ENCODE data around the gene TRPM5. TPM values are rescaled to one million over a fixed set of nuclear protein-coding genes. Genes with fewer than 3 reads are reported as not detected.
A peak's percentile ranks its signal among the peaks of the same experiment; 100 is the strongest.

TRPM5 gene
- total and polyA plus RNA-seq, 5 experiments from 2014 or later = 0.60 to 0.69 TPM; not detected in 3

GRCh38 chr11:2466869-2467694 is 22.8 kb upstream of the TRPM5 start:
- no peaks in the 10 kb centered on the region for H3K9me3 Mint-ChIP-seq
- H3K4me1 Mint-ChIP-seq = peaks cover 38 to 84% (median 78%) of the 10 kb centered on the region in 4 donors
- H3K27me3 Mint-ChIP-seq = peaks cover 0 to 4% (median 0%) of the 10 kb centered on the region in 5 donors
- H3K4me3 Mint-ChIP-seq = peak overlapping the region; percentile 68 to 86 (median 77)
- ATAC-seq (peak; percentile 97 to 99), DNase-seq (peak in 9 of 10 donors; percentile 29 to 82 (median 69))
- H3K36me3 Mint-ChIP-seq = no peaks in the 10 kb centered on the region
- H3K27ac Mint-ChIP-seq = peak overlapping the region in 8 of 10 donors; percentile 48 to 92 (median 80)
- POLR2A ChIA-PET = interaction anchor here (1.0 to 7.6 kb wide), 6 partner anchors 12 to 165 kb away, joined by 3 to 76 read pairs (median 4); partner anchors contain the start of genes C11orf21, KCNQ1, TRPM5 and TSPAN32

GRCh38 chr11:2466069-2466801 is 21.9 kb upstream of the TRPM5 start:
- ATAC-seq (no peak), DNase-seq (no peak)
- Mint-ChIP-seq H3K9me3 (no peaks in the 10 kb centered on the region), H3K27ac (peak overlapping the region in 7 of 10 donors; percentile 13 to 92 (median 39)), H3K27me3 (peaks cover 0 to 4% (median 0%) of the 10 kb centered on the region in 5 donors), H3K4me1 (peaks cover 34 to 82% (median 74%) of the 10 kb centered on the region in 4 donors), H3K4me3 (peak overlapping the region; percentile 39 to 86 (median 74)), H3K36me3 (no peaks in the 10 kb centered on the region)
- POLR2A ChIA-PET = interaction anchor here (1.2 to 7.6 kb wide), 2 partner anchors 13 to 20 kb away, joined by 3 to 76 read pairs; partner anchors contain the start of genes KCNQ1 and TRPM5

GRCh38 chr11:2465202-2466068 is 21.1 kb upstream of the TRPM5 start:
- Mint-ChIP-seq H3K4me3 (peak overlapping the region in 7 of 10 donors; percentile 20 to 86 (median 80)), H3K27ac (peak overlapping the region in 2 of 10 donors; percentile 17 to 33), H3K36me3 (no peaks in the 10 kb centered on the region), H3K4me1 (peaks cover 38 to 87% (median 80%) of the 10 kb centered on the region in 4 donors), H3K9me3 (no peaks in the 10 kb centered on the region), H3K27me3 (peaks cover 0 to 4% (median 0%) of the 10 kb centered on the region in 5 donors)
- POLR2A ChIA-PET = interaction anchor here (0.5 to 7.6 kb wide), 4 partner anchors 16 to 489 kb away, joined by 3 to 76 read pairs (median 3); partner anchors contain the start of genes KCNQ1 and TRPM5
- no peak for DNase-seq
- no peak for ATAC-seq

GRCh38 chr11:2464451-2465165 is 20.3 kb upstream of the TRPM5 start:
- Mint-ChIP-seq H3K27me3 (peaks cover 0 to 3% (median 0%) of the 10 kb centered on the region in 5 donors), H3K9me3 (no peaks in the 10 kb centered on the region), H3K4me3 (peak overlapping the region in 6 of 10 donors; percentile 23 to 66 (median 52)), H3K4me1 (peaks cover 38 to 86% (median 75%) of the 10 kb centered on the region in 4 donors), H3K27ac (peak overlapping the region in 5 of 10 donors; percentile 33 to 86 (median 73)), H3K36me3 (no peaks in the 10 kb centered on the region)
- POLR2A ChIA-PET = interaction anchor here (1.1 to 7.6 kb wide), 3 partner anchors 17 to 490 kb away, joined by 3 to 76 read pairs (median 3); partner anchors contain the start of genes KCNQ1 and TRPM5
- DNase-seq (no peak), ATAC-seq (no peak)

- H3K9me3 Mint-ChIP-seq = no peaks in the 10 kb centered on the region
- DNase-seq = no peak
- H3K27me3 Mint-ChIP-seq = peaks cover 0 to 1% (median 0%) of the 10 kb centered on the region in 5 donors
- peaks cover 41 to 85% (median 78%) of the 10 kb centered on the region in 4 donors for H3K4me1 Mint-ChIP-seq
- no peak for ATAC-seq
- peak overlapping the region in 6 of 10 donors; percentile 19 to 72 (median 54) for H3K27ac Mint-ChIP-seq
- H3K4me3 Mint-ChIP-seq = peak overlapping the region in 5 of 10 donors; percentile 34 to 68 (median 55)
- no peaks in the 10 kb centered on the region for H3K36me3 Mint-ChIP-seq
- POLR2A ChIA-PET = interaction anchor here (1.0 to 7.6 kb wide), 3 partner anchors 10 to 18 kb away, joined by 3 to 76 read pairs (median 3); partner anchors contain the start of genes KCNQ1 and TRPM5
These were observed 19.5 kb upstream of the TRPM5 start for GRCh38 chr11:2463766-2464277.

GRCh38 chr11:2462986-2463765 is 18.9 kb upstream of the TRPM5 start:
- DNase-seq = peak in 2 of 10 donors; percentile 18 to 68
- peak; percentile 48 to 53 for ATAC-seq
- H3K4me1 Mint-ChIP-seq = peaks cover 44 to 85% (median 79%) of the 10 kb centered on the region in 4 donors
- POLR2A ChIA-PET = interaction anchor here (1.0 to 7.6 kb wide), 2 partner anchors 9 to 17 kb away, joined by 3 to 76 read pairs; partner anchors contain the start of genes KCNQ1 and TRPM5
- H3K27ac Mint-ChIP-seq = peak overlapping the region in 6 of 10 donors; percentile 19 to 80 (median 62)
- no peaks in the 10 kb centered on the region for H3K27me3 Mint-ChIP-seq
- H3K36me3 Mint-ChIP-seq = no peaks in the 10 kb centered on the region
- H3K4me3 Mint-ChIP-seq = peak overlapping the region in 9 of 10 donors; percentile 10 to 68 (median 50)
- no peaks in the 10 kb centered on the region for H3K9me3 Mint-ChIP-seq

- no peaks in the 10 kb centered on the region for H3K27me3 Mint-ChIP-seq
- POLR2A ChIA-PET = interaction anchor here (1.0 to 7.6 kb wide), 2 partner anchors 9 to 17 kb away, joined by 3 to 76 read pairs; partner anchors contain the start of genes KCNQ1 and TRPM5
- H3K9me3 Mint-ChIP-seq = no peaks in the 10 kb centered on the region
- DNase-seq (no peak), ATAC-seq (no peak)
- no peaks in the 10 kb centered on the region for H3K36me3 Mint-ChIP-seq
- H3K4me1 Mint-ChIP-seq = peaks cover 46 to 82% (median 75%) of the 10 kb centered on the region in 4 donors
- H3K4me3 Mint-ChIP-seq = peak overlapping the region in 7 of 10 donors; percentile 4 to 68 (median 50)
- peak overlapping the region in 7 of 10 donors; percentile 25 to 80 (median 68) for H3K27ac Mint-ChIP-seq
These were observed 18.2 kb upstream of the TRPM5 start for GRCh38 chr11:2462543-2462985.

- H3K9me3 Mint-ChIP-seq = no peaks in the 10 kb centered on the region
- H3K27ac Mint-ChIP-seq = peak overlapping the region in 6 of 10 donors; percentile 58 to 72 (median 64)
- H3K27me3 Mint-ChIP-seq = no peaks in the 10 kb centered on the region
- DNase-seq = no peak
- H3K36me3 Mint-ChIP-seq = no peaks in the 10 kb centered on the region
- H3K4me3 Mint-ChIP-seq = peak overlapping the region in 5 of 10 donors; percentile 4 to 68 (median 47)
- POLR2A ChIA-PET = interaction anchor here (7.6 kb wide), 1 partner anchor 16 kb away, joined by 76 read pairs; the partner anchor contains the start of genes KCNQ1 and TRPM5
- ATAC-seq = no peak
- H3K4me1 Mint-ChIP-seq = peaks cover 43 to 80% (median 70%) of the 10 kb centered on the region in 4 donors
These were observed 17.7 kb upstream of the TRPM5 start for GRCh38 chr11:2461956-2462542.

- peak overlapping the region in 1 of 10 donors; percentile 45 for H3K4me3 Mint-ChIP-seq
- POLR2A ChIA-PET = interaction anchor here (7.6 kb wide), 1 partner anchor 16 kb away, joined by 76 read pairs; the partner anchor contains the start of genes KCNQ1 and TRPM5
- H3K36me3 Mint-ChIP-seq = no peaks in the 10 kb centered on the region
- H3K4me1 Mint-ChIP-seq = peaks cover 43 to 74% (median 64%) of the 10 kb centered on the region in 4 donors
- DNase-seq = no peak
- H3K27me3 Mint-ChIP-seq = no peaks in the 10 kb centered on the region
- ATAC-seq = no peak
- H3K27ac Mint-ChIP-seq = peak overlapping the region in 4 of 10 donors; percentile 47 to 68 (median 52)
- H3K9me3 Mint-ChIP-seq = no peaks in the 10 kb centered on the region
These were observed 17.1 kb upstream of the TRPM5 start for GRCh38 chr11:2461253-2461955.

Data from naive thymus-derived CD8-positive, alpha-beta T cell (primary cell).